Effector memory CD8-positive, alpha-beta T cell (primary cell): ENCODE data around the gene STX11.

Experiments
- ATAC-seq: fragments of 150-1000 bp; cut with Tn5 transposase; replicated peaks from 2 replicates; pipeline ENCODE4 v1.10.0; 2021; ENCODE audit warnings: mild to moderate bottlenecking, moderate library complexity
- DNase-seq, 3 experiments: peaks; one replicate each; pipeline ENCODE4 v3.0.0; 2021
- H3K27ac Mint-ChIP-seq, 2 donors: one replicate each; pipeline ENCODE4 v1.8.0; 2022; ENCODE audit warnings: mild to moderate bottlenecking in 2 of 2, mixed read lengths in 2 of 2, moderate library complexity in 2 of 2
- H3K27me3 Mint-ChIP-seq, 2 donors: one replicate each; pipeline ENCODE4 v1.8.0; 2022; ENCODE audit warnings: mixed read lengths in 2 of 2
- H3K36me3 Mint-ChIP-seq: one replicate; pipeline ENCODE4 v1.8.0; 2022; ENCODE audit warnings: mild to moderate bottlenecking, moderate library complexity, mixed read lengths; ENCODE audit not compliant: insufficient read depth
- H3K4me1 Mint-ChIP-seq, 2 donors: one replicate each; pipeline ENCODE4 v1.8.0; 2022; ENCODE audit warnings: low read depth in 2 of 2, mixed read lengths in 2 of 2
- H3K4me3 Mint-ChIP-seq, 2 donors: one replicate each; pipeline ENCODE4 v1.8.0; 2022; ENCODE audit warnings: mild to moderate bottlenecking in 2 of 2, mixed read lengths in 2 of 2, moderate library complexity in 2 of 2
- H3K9me3 Mint-ChIP-seq, 2 donors: one replicate each; pipeline ENCODE4 v1.8.0; 2022; ENCODE audit warnings: mixed read lengths in 2 of 2

The STX11 gene

DNA sequence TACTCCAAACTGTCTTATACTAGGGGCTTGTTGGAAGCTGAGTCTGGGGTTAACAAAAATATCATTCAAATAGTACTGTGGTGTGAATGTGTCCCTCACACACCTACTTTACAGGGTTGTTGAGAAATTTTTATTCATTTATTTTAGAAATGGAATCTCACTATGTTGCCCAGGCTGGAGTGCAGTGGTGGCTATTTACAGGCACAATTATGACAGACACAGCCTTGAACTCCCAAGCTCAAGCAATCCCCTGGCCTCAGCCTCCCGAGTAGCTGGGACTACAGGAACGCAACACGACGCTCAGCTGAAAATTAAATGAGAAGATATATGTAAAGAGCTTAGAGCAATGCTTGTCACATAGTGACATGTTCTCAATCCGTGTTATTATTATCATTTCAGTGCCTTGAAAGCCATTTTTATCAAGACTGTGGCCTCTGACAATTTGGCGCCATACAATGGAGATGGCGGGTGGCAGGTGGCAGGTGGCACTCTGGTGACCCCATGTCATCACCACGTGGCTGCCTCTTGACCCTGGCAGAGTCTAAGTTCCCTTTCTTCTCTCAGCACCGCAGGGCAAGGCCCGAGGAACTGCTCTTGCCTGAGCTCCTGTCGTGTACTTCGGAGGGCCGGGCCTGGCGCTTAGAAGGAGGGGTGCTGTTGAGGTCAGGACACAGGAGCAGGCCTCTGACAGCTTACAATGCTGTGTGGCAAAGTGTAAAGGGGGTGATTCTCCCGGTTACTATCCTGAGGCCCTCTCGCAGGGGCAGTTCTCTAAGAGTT, 64.5 kb downstream of the STX11 start:
- Mint-ChIP-seq H3K9me3 (peaks cover 0 to 2% of the 10 kb centered on the region in 2 donors), H3K4me1 (peaks cover 29 to 40% of the 10 kb centered on the region in 2 donors), H3K27ac (peak overlapping the region; percentile 100), H3K36me3 (peaks cover 33% of the 10 kb centered on the region), H3K4me3 (peak overlapping the region; percentile 93 to 94), H3K27me3 (peaks cover 9 to 20% of the 10 kb centered on the region in 2 donors)
- ATAC-seq = no peak
- no peak for DNase-seq

GRCh38 chr6:144215402-144215931, 65.2 kb downstream of the STX11 start:
- Mint-ChIP-seq H3K36me3 (peaks cover 33% of the 10 kb centered on the region), H3K27me3 (peaks cover 3 to 14% of the 10 kb centered on the region in 2 donors), H3K4me1 (peaks cover 29 to 40% of the 10 kb centered on the region in 2 donors), H3K9me3 (peaks cover 0 to 2% of the 10 kb centered on the region in 2 donors), H3K4me3 (peak overlapping the region; percentile 93 to 94), H3K27ac (peak overlapping the region; percentile 100)
- DNase-seq = peak in 2 of 3 experiments; percentile 3 to 6
- ATAC-seq = no peak

DNA sequence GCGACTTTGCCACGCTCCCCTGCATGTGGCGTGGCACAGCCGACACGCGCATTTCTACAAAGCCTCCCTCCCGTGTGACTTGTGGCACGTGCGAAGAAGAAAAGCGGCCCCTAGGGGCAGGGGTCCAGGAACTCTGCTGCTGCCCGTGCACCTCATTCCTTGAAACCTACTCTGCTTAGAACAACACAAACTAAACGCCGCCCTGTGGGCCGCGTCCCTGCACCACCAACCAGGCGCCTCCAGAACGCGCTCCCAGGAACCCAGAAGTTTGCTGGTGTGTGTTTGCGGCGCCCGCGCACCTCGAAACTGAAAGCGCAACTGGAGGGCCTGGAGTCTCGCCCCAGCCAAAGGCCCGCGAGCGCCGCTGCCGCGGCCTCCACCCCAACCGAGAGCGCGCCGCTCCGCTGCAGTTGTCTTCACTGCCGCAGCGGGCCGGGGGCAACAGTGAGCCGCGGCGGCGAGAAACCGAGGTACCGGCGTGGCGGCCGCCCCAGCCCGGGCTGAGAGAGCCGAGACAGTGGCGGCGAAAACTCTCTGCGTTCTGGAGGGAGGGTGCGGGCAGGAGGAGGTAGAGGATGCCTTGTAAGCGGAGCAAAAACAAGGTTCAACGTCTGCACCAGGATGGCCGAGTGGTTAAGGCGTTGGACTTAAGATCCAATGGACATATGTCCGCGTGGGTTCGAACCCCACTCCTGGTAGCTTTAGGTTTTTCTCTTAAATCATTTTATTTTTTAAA, 65.8 kb downstream of the STX11 start:
- peaks cover 0 to 9% of the 10 kb centered on the region in 2 donors for H3K27me3 Mint-ChIP-seq
- H3K4me3 Mint-ChIP-seq = peak overlapping the region; percentile 93 to 94
- peaks cover 29 to 40% of the 10 kb centered on the region in 2 donors for H3K4me1 Mint-ChIP-seq
- H3K36me3 Mint-ChIP-seq = peaks cover 33% of the 10 kb centered on the region
- peaks cover 0 to 2% of the 10 kb centered on the region in 2 donors for H3K9me3 Mint-ChIP-seq
- peak; percentile 94 to 96 (median 96) for DNase-seq
- H3K27ac Mint-ChIP-seq = peak overlapping the region; percentile 100
- ATAC-seq = peak; percentile 84

- peaks cover 29 to 40% of the 10 kb centered on the region in 2 donors for H3K4me1 Mint-ChIP-seq
- H3K4me3 Mint-ChIP-seq = peak overlapping the region; percentile 93 to 94
- peak overlapping the region; percentile 100 for H3K27ac Mint-ChIP-seq
- peaks cover 0 to 2% of the 10 kb centered on the region in 2 donors for H3K9me3 Mint-ChIP-seq
- DNase-seq (no peak), ATAC-seq (peak; percentile 45)
- peaks cover 0 to 9% of the 10 kb centered on the region in 2 donors for H3K27me3 Mint-ChIP-seq
- H3K36me3 Mint-ChIP-seq = peaks cover 33% of the 10 kb centered on the region
Measured at GRCh38 chr6:144216668-144217218, 66.4 kb downstream of the STX11 start.

DNA sequence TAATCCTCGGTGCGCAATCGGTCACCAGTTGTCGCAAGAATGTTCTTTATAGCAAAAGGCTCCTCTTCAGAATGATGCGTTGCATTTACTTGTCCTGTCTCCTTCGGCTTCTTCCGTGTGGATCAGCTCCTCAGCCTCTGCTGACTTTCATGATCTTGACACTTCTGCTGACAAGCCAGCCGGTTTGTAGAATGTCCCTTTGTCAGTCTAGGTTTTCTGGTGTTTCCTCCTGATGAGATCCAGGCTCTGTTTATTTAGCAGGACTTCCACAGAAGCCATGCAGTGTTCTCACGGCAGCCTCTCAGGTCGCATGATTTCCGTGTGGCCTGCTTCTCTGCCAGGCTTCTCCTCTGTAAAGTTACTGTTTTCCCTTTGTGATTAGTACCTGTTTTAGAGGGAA, 66.9 kb downstream of the STX11 start:
- ATAC-seq (no peak), DNase-seq (no peak)
- H3K27me3 Mint-ChIP-seq = peaks cover 0 to 9% of the 10 kb centered on the region in 2 donors
- peaks cover 29 to 40% of the 10 kb centered on the region in 2 donors for H3K4me1 Mint-ChIP-seq
- peak overlapping the region; percentile 100 for H3K27ac Mint-ChIP-seq
- peaks cover 0 to 2% of the 10 kb centered on the region in 2 donors for H3K9me3 Mint-ChIP-seq
- peaks cover 33% of the 10 kb centered on the region for H3K36me3 Mint-ChIP-seq
- peak overlapping the region; percentile 93 to 94 for H3K4me3 Mint-ChIP-seq

- H3K4me3 Mint-ChIP-seq = peak overlapping the region in 1 of 2 donors; percentile 94
Measured at GRCh38 chr6:144217797-144218196, 67.5 kb downstream of the STX11 start.

DNA sequence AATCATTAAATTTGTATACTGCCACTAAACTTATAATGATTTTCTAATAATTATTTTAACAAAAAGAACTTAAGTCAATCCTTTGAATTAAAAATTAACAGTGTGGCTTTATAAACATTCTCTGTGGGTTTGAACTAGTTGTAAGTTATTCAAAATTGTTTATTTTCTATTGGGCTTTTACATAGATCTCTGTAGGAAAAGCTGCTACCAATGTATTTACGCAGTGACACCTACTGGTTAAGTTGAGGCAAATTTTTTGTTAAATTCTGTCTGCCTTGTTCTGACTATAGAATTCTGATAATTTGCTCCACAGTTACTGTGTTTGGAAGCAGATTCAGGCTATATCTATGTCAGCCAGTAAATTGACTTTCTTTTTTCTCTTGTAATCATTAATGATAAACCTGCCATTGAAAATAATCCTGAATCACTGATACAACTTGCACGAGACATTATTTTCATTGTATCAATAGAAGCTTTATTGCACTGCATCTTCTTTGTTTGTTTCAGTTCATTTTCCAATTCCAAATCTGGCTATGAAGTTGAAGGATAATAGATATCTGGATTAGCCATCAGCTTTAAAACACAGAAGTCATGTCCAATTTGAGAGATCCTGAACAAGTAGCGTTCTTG, 68.9 kb downstream of the STX11 start:
- Mint-ChIP-seq H3K4me3 (no peak overlapping the region), H3K36me3 (peaks cover 33% of the 10 kb centered on the region), H3K27ac (no peak overlapping the region), H3K4me1 (peaks cover 29 to 40% of the 10 kb centered on the region in 2 donors), H3K9me3 (peaks cover 0 to 2% of the 10 kb centered on the region in 2 donors), H3K27me3 (peaks cover 0 to 9% of the 10 kb centered on the region in 2 donors)
- no peak for ATAC-seq
- no peak for DNase-seq

More at GRCh38 chr6:144217797-144218196, 67.5 kb downstream of the STX11 start:
- H3K36me3 Mint-ChIP-seq = peaks cover 33% of the 10 kb centered on the region
- H3K9me3 Mint-ChIP-seq = peaks cover 0 to 2% of the 10 kb centered on the region in 2 donors
- peaks cover 29 to 40% of the 10 kb centered on the region in 2 donors for H3K4me1 Mint-ChIP-seq
- peak overlapping the region; percentile 100 for H3K27ac Mint-ChIP-seq
- H3K27me3 Mint-ChIP-seq = peaks cover 0 to 9% of the 10 kb centered on the region in 2 donors
- DNase-seq = no peak
- no peak for ATAC-seq

DNA sequence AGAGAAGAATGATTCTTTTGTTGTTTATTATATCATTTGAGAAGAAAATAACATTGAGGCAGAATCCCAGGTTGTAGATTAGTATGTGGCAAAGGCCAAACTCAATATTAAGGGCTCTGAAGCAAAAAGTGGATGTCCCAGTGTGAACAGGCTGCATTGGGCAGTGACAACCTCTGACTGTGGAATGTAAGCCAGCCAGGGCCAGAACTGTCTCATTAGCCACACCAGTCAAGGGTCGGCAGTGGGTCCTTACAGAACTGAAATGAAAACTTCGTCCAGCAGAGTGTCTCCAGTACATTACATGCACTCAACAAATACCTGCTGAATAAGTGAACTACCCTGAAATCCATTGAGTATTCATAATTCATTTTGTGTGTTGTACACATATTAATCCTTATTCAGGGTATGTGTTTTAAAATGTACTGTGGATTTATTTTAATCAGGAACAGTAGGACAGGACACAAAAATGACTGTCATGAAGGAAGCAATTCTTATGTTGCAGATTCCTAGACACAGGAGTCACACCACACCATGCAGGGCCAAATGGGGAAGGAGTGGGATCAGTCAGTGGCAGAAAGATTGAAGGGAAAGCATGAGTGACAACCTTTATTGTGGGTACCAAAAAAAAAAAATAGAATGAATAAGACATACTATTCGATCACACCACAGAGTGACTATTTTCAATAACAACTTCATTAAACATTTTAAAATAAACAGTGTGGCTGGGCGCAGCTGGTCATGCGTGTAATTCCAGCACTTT, 69.9 kb downstream of the STX11 start:
- Mint-ChIP-seq H3K36me3 (peaks cover 30% of the 10 kb centered on the region), H3K9me3 (peaks cover 0 to 2% of the 10 kb centered on the region in 2 donors), H3K4me1 (peaks cover 25 to 39% of the 10 kb centered on the region in 2 donors), H3K27ac (no peak overlapping the region), H3K27me3 (peaks cover 0 to 9% of the 10 kb centered on the region in 2 donors), H3K4me3 (no peak overlapping the region)
- no peak for DNase-seq
- no peak for ATAC-seq

- DNase-seq (no peak), ATAC-seq (no peak)
- Mint-ChIP-seq H3K4me1 (peaks cover 2 to 6% of the 10 kb centered on the region in 2 donors), H3K4me3 (no peak overlapping the region), H3K9me3 (no peaks in the 10 kb centered on the region), H3K36me3 (peaks cover 3% of the 10 kb centered on the region), H3K27me3 (no peaks in the 10 kb centered on the region), H3K27ac (no peak overlapping the region)
Measured at GRCh38 chr6:144223686-144224085, 73.4 kb downstream of the STX11 start.

- Mint-ChIP-seq H3K27me3 (no peaks in the 10 kb centered on the region), H3K27ac (no peak overlapping the region), H3K4me3 (no peak overlapping the region), H3K9me3 (no peaks in the 10 kb centered on the region), H3K36me3 (no peaks in the 10 kb centered on the region), H3K4me1 (no peaks in the 10 kb centered on the region)
- DNase-seq (no peak), ATAC-seq (no peak)
Measured at GRCh38 chr6:144231721-144232120, 81.4 kb downstream of the STX11 start.

DNA sequence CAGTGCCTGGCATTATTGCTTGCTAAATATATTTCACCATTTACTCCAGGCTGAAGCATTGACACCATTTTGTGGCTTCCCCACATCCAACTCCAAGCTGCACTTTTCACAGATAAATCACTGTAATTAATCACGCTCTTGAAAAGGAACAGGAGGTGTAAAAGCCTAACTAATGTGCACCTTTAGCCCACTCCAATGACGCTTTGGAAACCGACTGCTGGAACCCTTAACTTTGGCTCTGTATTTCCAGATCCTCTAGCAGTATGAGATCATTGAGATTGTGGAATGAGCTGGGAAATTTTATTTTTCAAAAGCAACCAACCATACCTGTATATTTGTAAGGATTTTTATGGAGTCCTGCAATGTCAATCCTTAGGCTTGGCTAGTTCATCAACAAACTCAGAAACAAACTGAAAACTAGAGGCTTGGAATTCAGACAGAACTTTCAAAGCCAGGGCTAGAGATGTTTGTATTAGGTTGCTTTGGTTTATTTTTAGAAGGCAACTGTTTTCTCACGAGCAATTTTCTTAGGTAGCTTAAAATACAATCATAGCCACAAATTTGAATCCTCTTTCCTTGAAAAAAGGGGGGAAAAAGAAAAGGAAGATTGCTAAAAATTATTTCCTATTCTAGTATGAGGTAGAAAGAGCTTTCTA, 82.0 kb downstream of the STX11 start:
- ATAC-seq (no peak), DNase-seq (no peak)
- no peaks in the 10 kb centered on the region for H3K36me3 Mint-ChIP-seq
- no peak overlapping the region for H3K4me3 Mint-ChIP-seq
- H3K9me3 Mint-ChIP-seq = no peaks in the 10 kb centered on the region
- no peaks in the 10 kb centered on the region for H3K27me3 Mint-ChIP-seq
- no peaks in the 10 kb centered on the region for H3K4me1 Mint-ChIP-seq
- H3K27ac Mint-ChIP-seq = no peak overlapping the region

DNA sequence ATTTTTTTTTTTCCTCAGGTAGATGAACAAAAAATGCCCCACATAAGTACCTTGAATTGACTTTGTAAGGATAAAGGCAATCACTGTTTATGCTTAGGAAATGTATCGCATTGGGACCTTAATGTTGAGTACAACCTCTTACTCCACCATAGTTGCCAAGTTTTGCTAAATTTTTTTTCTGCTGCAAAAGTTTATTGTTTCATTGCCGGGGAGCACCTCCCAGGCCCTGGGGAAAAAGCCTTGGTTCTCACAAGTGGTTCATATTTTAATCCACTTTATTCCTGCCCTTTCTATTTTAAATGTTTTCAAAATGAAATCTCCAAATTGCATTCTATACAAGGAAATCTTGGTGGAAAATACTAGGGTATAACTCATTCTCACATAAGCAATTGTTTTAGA, 82.5 kb downstream of the STX11 start:
- DNase-seq = no peak
- Mint-ChIP-seq H3K27ac (no peak overlapping the region), H3K27me3 (no peaks in the 10 kb centered on the region), H3K36me3 (no peaks in the 10 kb centered on the region), H3K4me3 (no peak overlapping the region), H3K9me3 (no peaks in the 10 kb centered on the region), H3K4me1 (no peaks in the 10 kb centered on the region)
- ATAC-seq = no peak
